Endodermal cell (in vitro differentiated cells): ENCODE measurements around the gene POLRMT. TPM values are rescaled to one million over a fixed set of nuclear protein-coding genes. Genes with fewer than 3 reads are reported as not detected.

ENCODE experiments used
- DNase-seq: peaks from one replicate; pipeline ENCODE4 v3.0.0-alpha.2; 2017
- H3K27ac ChIP-seq: 2 replicates; pipeline ENCODE4 v1.5.1; 2013; ENCODE audit warnings: mild to moderate bottlenecking, low read depth, low read length, moderate library complexity
- H3K27me3 ChIP-seq: 2 replicates; pipeline ENCODE4 v1.6.1; 2013; ENCODE audit warnings: mild to moderate bottlenecking, low read length, moderate library complexity; ENCODE audit not compliant: insufficient read depth, control insufficient read depth, poor library complexity, severe bottlenecking
- H3K36me3 ChIP-seq: 2 replicates; pipeline ENCODE4 v1.7.0; 2013; ENCODE audit warnings: mild to moderate bottlenecking, low read length, moderate library complexity; ENCODE audit not compliant: control insufficient read depth, insufficient read depth
- H3K4me1 ChIP-seq: one replicate; pipeline ENCODE4 v1.7.0; 2013; ENCODE audit warnings: low read length; ENCODE audit not compliant: control insufficient read depth, insufficient read depth
- H3K4me3 ChIP-seq: 2 replicates; pipeline ENCODE4 v1.5.1; 2013; ENCODE audit warnings: mild to moderate bottlenecking, low read length, moderate library complexity
- H3K9ac ChIP-seq: 2 replicates; pipeline ENCODE4 v1.6.1; 2013; ENCODE audit warnings: mild to moderate bottlenecking, low read length, moderate library complexity; ENCODE audit not compliant: poor library complexity, severe bottlenecking; ENCODE audit errors: extremely low read depth
- H3K9me3 ChIP-seq: 2 replicates; pipeline ENCODE4 v1.6.1; 2013; ENCODE audit warnings: mild to moderate bottlenecking, low read length, moderate library complexity; ENCODE audit not compliant: control insufficient read depth
- H3K27ac Mint-ChIP-seq: 2 replicates; pipeline ENCODE4 v1.8.0; 2020; ENCODE audit warnings: mixed read lengths
- H3K27me3 Mint-ChIP-seq: 2 replicates; pipeline ENCODE4 v1.8.0; 2021; ENCODE audit warnings: mild to moderate bottlenecking, mixed read lengths; ENCODE audit not compliant: insufficient read depth
- H3K36me3 Mint-ChIP-seq: 2 replicates; pipeline ENCODE4 v1.8.0; 2020; ENCODE audit warnings: low read depth, mixed read lengths
- H3K4me1 Mint-ChIP-seq: 2 replicates; pipeline ENCODE4 v1.8.0; 2020; ENCODE audit warnings: mixed read lengths
- H3K4me3 Mint-ChIP-seq: 2 replicates; pipeline ENCODE4 v1.8.0; 2020; ENCODE audit warnings: mild to moderate bottlenecking, moderate library complexity, mixed read lengths
- H3K9me3 Mint-ChIP-seq: 2 replicates; pipeline ENCODE4 v1.8.0; 2020; ENCODE audit warnings: mild to moderate bottlenecking, mixed read lengths
- CTCF ChIP-seq: fragments of 200-600 bp; sonication (generic); conservative IDR thresholded peaks from 2 replicates; pipeline ENCODE4 v1.5.0; 2021; ENCODE audit warnings: antibody characterized with exemption, mild to moderate bottlenecking
- WGBS, 2 experiments: methylation state at CpG; one replicate each; pipeline versions ENCODE4 v1.1.5 to v1.1.7; 2013; ENCODE audit warnings: missing lambda C conversion rate in 2 of 2, mixed read lengths in 1 of 2; ENCODE audit not compliant: insufficient coverage in 1 of 2, insufficient read length in 1 of 2; 5-methylcytosine and 5-hydroxymethylcytosine counted together
- total RNA-seq, 2 donors: library from RNA; stranded (reverse); fragmentation: NEBNext Ultra II Directional in 1 of 2; extraction: Animal tissue kit (Norgen Biotek cat#: 25700) in 1 of 2; gene quantifications; 2 replicates in 1 of 2; 3 replicates in 1 of 2; pipeline ENCODE4 v1.2.1, GENCODE V29; 2021

Gene POLRMT
- total RNA-seq, 2 donors from 2014 or later: 76.6 to 86.4 TPM

DNA sequence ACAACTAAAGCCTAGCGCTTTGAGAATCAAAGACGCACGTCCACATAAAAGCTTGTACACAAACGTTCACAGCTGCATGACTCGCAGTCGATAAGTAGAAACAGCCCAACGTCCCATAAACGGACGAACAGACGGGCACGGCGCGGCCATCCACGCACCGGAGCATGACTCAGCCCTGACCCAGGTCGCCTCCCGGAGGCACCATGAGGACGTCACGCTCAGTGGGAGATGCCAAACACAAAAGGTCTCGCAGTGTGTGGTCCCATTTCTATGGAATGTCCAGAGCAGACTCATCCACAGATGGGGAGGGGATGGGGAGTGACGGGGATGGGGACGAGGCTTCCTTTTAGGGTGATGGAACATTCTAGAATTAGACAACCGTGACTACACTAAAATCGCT lies 9.4 kb downstream of the POLRMT start:
- Mint-ChIP-seq H3K36me3 (peaks cover 44% of the 10 kb centered on the region), H3K4me1 (no peaks in the 10 kb centered on the region), H3K27ac (peak overlapping the region; percentile 17), H3K4me3 (no peak overlapping the region), H3K9me3 (no peaks in the 10 kb centered on the region), H3K27me3 (no peaks in the 10 kb centered on the region)
- Histone ChIP-seq H3K27ac (no peak overlapping the region), H3K4me1 (no peaks in the 10 kb centered on the region), H3K9ac (no peak overlapping the region), H3K9me3 (no peaks in the 10 kb centered on the region), H3K4me3 (no peak overlapping the region), H3K27me3 (no peaks in the 10 kb centered on the region), H3K36me3 (peaks cover 24% of the 10 kb centered on the region)
- TF ChIP-seq CTCF: no peak
- 79 to 92% methylated on average over 23 to 24 of the region's 24 CpGs for WGBS, 2 experiments
- no peak for DNase-seq

GRCh38 chr19:623175-623916 lies 10.0 kb downstream of the POLRMT start:
- Histone ChIP-seq H3K9ac (no peak overlapping the region), H3K4me3 (no peak overlapping the region), H3K9me3 (no peaks in the 10 kb centered on the region), H3K27me3 (no peaks in the 10 kb centered on the region), H3K4me1 (no peaks in the 10 kb centered on the region), H3K36me3 (peaks cover 18% of the 10 kb centered on the region), H3K27ac (no peak overlapping the region)
- no peaks in the 10 kb centered on the region for H3K9me3 Mint-ChIP-seq
- WGBS, 2 experiments: 94 to 95% methylated on average over 20 to 44 of the region's 44 CpGs
- peaks cover 43% of the 10 kb centered on the region for H3K36me3 Mint-ChIP-seq
- no peaks in the 10 kb centered on the region for H3K27me3 Mint-ChIP-seq
- no peak for TF ChIP-seq CTCF
- H3K27ac Mint-ChIP-seq: no peak overlapping the region
- no peak for DNase-seq
- no peaks in the 10 kb centered on the region for H3K4me1 Mint-ChIP-seq
- H3K4me3 Mint-ChIP-seq: no peak overlapping the region

- no peak overlapping the region for H3K27ac Mint-ChIP-seq
- Histone ChIP-seq H3K27ac (no peak overlapping the region), H3K4me1 (no peaks in the 10 kb centered on the region), H3K27me3 (no peaks in the 10 kb centered on the region), H3K36me3 (peaks cover 12% of the 10 kb centered on the region), H3K4me3 (no peak overlapping the region), H3K9ac (no peak overlapping the region), H3K9me3 (no peaks in the 10 kb centered on the region)
- no peak for DNase-seq
- H3K27me3 Mint-ChIP-seq: no peaks in the 10 kb centered on the region
- H3K36me3 Mint-ChIP-seq: peaks cover 42% of the 10 kb centered on the region
- no peak overlapping the region for H3K4me3 Mint-ChIP-seq
- 95 to 97% methylated on average over 36 to 37 of the region's 37 CpGs for WGBS, 2 experiments
- H3K9me3 Mint-ChIP-seq: no peaks in the 10 kb centered on the region
- H3K4me1 Mint-ChIP-seq: no peaks in the 10 kb centered on the region
- no peak for TF ChIP-seq CTCF
These were observed 10.7 kb downstream of the POLRMT start for GRCh38 chr19:622666-623065.
